Effector CD8-positive, alpha-beta T cell (primary cell): Measurements from ENCODE around the gene PCGF1.

Source experiments
- DNase-seq: peaks from one replicate; lab custom pipeline; 2025; lab: John Stamatoyannopoulos, UW

The PCGF1 gene

DNA sequence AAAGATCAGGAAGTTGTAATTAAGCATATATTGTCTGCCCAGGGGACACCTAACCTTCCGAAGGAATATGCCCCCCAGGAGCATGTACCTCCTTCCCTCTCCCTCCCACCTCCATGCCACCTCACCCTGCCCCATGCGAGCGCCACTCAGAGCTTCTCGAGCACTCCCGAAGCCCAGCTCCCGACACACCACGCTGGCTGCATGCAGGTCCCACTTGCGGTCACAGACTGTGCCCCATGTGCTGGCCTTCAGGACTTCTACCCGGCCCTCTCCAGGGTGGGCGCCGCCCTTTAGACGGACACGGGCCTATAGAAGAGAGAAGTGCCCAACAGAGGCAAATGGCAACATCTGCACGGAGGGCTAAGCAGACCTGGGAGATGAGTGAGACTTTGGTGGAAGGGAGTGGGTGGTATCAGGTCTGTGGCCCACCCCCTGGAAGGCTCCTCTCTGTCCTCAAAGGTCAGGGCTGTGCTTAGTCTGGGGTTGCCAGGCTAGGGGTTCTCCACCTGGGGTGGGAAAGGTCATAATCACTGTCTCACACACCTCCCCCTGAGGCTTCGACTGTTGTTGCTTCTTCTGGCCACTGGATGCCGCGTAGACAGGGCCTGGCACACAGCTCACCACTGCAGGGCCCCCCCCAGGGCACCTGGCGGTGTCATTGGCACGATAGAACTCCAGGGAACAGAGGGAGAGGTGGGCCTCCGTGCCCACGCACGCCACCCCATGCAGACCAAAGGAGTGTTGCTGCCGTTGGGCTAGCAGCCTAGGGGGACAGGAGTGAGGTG, 28.9 kb upstream of the PCGF1 start:
- DNase-seq, result no peak

DNA sequence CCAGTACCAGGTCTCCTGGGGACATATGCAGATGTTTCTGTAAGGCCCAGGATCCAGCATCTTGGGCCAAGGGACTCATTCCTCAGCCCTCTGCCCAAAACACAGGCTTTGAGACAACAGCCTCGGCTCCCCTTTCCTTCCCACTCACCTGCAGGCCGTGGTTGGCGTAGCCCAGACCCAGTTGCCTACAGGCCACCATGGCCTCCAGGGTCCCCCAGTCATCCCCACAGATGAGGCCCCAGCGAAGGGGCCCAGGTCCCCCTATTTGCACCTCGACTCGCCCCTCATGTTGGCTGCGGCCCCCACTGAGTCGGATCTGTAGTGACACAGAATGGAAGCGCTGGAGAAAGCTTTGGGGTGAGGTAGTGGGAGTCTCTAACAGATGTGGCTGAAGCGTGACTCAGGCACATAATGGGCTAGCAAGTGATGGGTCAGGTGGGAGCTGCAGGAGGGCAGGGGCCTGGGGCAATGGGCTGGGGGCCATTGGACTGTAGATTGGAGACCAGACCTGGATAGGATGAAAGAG, 28.0 kb upstream of the PCGF1 start:
- DNase-seq, result no peak

DNA sequence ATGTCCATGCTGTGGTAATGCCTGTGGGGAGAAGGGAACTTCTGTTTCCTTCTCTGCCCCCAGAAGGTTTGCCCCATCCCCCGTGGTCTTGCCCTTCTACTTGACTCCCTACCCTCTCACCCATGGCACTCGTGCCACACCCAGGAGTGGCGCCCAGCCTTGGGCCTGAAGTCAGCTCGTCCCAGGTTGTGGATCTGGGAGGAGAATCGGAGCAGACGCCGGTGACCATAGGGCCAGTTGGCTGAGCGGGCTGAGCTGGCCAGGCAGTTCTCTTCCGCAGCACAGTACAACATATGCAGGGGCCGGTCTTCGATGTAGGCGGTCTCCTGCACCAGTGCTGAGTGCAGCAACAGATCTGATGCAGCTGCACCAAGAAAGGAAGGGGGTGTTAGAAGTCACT, 26.9 kb upstream of the PCGF1 start:
- DNase-seq, result no peak

GRCh38 chr2:74533464-74533863, 26.0 kb upstream of the PCGF1 start:
- no peak for DNase-seq

GRCh38 chr2:74532222-74532621, 24.7 kb upstream of the PCGF1 start:
- DNase-seq, result no peak

DNA sequence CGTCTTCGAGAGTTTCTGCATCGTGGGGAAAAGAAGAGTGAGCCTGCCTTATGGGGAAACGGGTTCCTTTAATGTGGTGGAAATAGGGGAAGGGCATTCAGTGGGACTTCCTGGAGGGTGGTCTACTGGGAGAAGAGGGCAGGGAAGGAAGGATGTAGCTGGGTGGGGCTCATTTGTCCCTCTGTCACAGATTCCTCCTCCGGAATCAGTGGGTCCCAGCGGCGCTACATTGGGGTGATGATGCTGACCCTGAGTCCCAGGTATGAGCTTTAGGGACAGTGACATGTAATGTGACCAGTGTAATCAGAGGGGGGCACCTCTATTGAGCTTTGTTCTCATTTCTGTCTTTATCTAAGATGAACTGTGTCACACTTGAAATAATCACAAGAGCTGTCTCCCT, 24.2 kb upstream of the PCGF1 start:
- DNase-seq, result no peak

GRCh38 chr2:74530239-74531187, 23.0 kb upstream of the PCGF1 start:
- DNase-seq, result peak; percentile 16

DNA sequence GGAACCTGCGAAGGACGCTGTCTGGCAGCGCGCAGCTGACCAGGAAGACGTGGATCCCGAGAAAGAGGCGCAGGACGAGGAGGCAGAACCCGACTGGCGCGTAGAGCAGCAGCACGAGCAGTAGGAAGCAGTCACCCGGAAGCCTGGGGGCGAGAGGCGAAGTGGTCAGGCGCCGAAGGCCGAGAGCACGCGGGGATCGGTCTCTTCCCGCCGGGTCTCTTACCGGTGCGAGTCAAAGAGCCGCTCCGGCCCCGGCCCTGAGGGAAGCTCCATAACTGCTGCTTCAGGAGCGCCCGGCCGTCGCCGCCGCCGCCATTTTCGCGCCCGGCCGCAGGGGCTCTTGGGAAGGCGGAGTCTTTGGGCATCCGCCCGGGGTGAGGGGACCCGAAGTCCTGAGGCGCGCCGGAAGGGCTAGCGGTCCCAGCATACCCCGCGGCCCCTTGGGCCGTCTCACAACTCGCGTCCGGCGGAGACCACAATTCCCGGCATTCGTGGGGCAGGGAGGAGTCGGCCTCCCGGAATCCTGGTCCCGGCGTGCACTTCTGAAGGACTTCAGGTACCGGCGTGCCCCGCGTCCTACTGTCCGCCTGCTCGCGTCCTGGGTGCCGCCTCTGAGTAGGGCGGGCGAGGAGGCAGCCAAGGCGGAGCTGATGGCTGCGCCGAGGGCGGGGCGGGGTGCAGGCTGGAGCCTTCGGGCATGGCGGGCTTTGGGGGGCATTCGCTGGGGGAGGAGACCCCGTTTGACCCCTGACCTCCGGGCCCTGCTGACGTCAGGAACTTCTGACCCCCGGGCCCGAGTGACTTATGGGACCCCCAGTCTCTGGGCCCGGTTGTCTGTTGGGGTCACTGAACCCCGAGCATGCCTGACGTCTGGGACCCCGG, 22.1 kb upstream of the PCGF1 start, which contains the start of the genes AUP1 and HTRA2:
Gene AUP1 (minus strand): TSS at position 350 of the 882 bp plus-strand sequence. CDS start 77 bp downstream, at position 273.
Gene HTRA2 (plus strand): TSS at position 577 of the 882 bp plus-strand sequence. CDS start 74 bp downstream, at position 651.
- peak; percentile 68 for DNase-seq

DNA sequence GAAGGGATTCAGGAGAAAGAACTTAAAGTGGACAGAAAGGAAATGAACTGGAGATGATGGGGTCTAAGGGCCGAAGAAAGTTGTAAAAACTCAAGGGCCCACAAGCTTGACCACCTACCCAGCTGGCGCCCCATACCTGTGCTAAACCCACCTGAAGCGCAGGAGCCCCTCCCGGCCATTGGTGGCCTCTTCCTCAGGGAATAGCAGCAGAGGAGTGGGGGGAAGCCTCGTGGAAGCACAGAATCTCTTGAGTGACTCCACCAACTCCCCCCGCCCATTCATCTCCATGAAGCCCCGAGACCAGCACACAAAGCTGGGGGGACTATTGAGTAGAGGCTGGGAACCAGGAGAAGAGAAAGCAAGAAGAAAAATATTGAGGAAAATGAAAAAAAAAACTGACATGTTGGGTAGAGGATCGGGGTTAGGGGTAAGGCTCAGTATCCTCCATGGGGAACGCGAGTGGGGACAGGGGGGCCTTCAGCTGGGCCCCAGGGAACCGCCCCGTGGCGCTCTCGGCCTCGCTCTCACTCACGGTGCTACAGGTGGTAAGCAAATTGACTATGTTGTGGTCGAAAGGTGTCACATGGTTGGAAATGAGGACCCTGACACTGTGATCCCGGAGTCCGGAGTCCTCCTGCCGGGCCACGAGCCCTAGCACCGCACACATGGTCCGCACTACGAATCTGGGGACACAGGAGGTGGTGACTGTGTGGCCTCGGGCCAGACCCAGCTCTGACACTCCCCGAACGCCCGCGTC, 21.3 kb upstream of the PCGF1 start:
- no peak for DNase-seq

- no peak for DNase-seq
These were observed 20.2 kb upstream of the PCGF1 start for GRCh38 chr2:74527741-74528140.

- no peak for DNase-seq
These were observed 19.2 kb upstream of the PCGF1 start for GRCh38 chr2:74526649-74527230.

DNA sequence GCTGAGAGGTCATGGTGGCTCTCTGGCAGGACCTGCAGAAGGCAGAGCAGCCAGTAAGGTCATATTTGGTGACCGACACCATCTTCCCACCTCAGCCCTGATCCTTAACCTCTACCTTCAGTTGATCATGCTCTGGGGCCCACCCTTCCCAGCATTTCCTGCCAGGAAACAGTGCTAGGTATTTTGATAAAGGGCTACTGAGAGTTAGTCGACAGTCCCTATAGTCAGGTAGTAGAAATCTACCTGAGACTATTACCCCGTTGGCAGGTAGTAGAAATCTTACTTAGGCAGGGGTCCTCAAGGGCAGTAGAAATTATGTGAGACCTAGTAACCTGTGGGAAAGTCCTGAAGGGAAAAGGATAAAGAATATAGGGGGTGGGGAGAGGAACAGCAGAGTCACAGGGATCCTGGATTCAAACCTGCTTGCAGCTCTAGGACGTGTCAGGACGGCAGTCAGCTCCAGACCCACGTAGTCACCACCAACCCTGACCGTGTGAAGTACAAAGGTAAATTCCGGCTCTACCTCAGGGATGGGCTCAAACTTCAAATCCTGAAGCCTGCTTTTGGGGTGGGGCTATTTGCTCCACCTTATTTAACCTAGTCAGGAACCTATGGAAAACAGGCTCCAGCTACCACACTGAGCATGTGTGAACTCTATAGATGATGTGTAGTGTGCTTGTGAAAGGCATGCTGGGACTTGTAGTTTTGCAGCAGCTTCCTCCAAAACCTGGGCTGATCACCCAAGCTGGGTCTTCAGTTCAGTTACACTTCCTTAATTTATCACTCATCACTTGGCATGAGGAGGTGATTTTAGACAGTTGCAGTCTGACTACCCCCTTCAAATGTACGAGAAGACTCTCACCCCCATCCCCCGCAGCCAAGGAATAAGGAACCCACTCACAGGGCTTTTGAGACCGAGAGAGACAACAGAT, 18.5 kb upstream of the PCGF1 start, which contains the start of gene DQX1:
Gene DQX1 (minus strand): TSS at position 515 of the 932 bp plus-strand sequence. CDS start 502 bp downstream, at position 13.
- no peak for DNase-seq

GRCh38 chr2:74524955-74525716, 17.6 kb upstream of the PCGF1 start:
- no peak for DNase-seq

DNA sequence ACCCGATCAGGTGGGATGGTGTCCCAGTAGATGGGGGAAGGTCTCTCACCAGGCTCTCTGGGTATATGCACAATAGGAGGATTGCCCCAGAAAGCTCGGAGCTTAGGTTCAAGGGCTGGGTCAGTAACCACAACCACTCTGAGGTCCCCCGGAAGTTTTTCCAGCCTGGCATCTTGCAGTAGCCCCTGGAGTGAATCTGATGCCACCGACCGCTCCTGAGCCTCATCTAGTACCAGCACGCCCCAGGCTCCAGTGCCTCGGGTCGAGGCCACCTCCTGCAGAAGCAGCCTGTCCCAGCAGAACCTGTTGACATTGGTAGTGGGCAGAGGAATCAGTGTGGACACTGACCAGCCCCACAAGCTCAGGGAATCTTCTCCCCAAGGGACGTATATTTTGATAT, 16.5 kb upstream of the PCGF1 start:
- DNase-seq, result no peak

DNA sequence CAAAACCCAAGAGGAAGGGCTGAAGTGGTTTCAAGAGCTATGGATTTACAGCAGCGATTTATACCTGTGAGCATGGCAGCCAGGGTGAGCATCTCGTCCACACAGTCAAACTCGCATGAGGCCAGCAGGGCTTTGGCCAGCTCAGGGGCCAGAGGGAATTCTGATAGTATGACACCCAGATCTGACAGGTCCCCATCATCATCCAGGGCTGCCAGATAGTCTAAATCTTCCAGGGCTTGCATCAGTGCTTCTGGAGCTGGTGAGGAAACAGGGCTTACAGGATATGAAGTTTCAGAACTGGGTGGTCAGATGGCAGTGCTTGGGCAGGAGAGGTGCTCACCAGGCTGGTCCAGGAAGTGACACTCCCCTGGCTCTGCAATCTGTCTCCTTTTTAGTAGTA, 15.0 kb upstream of the PCGF1 start:
- no peak for DNase-seq

- no peak for DNase-seq
These were observed 9.2 kb upstream of the PCGF1 start for GRCh38 chr2:74516650-74517049.

- peak; percentile 58 for DNase-seq
These were observed 8.6 kb upstream of the PCGF1 start for GRCh38 chr2:74515981-74516633.
